ENCODE data around the gene PI4KA.

- TF ChIP-seq CTCF (IDR thresholded peaks at IDR 0.05) (no peak), MAX (IDR thresholded peaks at IDR 0.05; ENCODE audit: low read depth) (no peak), JUND (IDR thresholded peaks at IDR 0.05) (no peak)
Observed at GRCh38 chr22:20782083-20782482, 76.5 kb downstream of the PI4KA start.

All from SK-N-SH (cell line).